Mammary epithelial cell (primary cell): Measurements from ENCODE around the gene THBS1.

ENCODE experiments used
- CTCF ChIP-seq, 2 donors: IDR thresholded peaks in 1 of 2; conservative IDR thresholded peaks in 1 of 2; 2 replicates each; pipeline ENCODE4 v1.5.1; 2011 to 2012; ENCODE audit warnings: inconsistent platforms in 2 of 2, low read length in 2 of 2, mild to moderate bottlenecking in 2 of 2, control low read depth in 1 of 2, low read depth in 1 of 2; ENCODE audit not compliant: insufficient read depth in 1 of 2; ENCODE audit errors: extremely low read depth in 1 of 2
- EZH2 ChIP-seq: IDR thresholded peaks from 2 replicates; pipeline ENCODE4 v1.6.1; 2012; ENCODE audit warnings: low read length, inconsistent platforms, borderline replicate concordance

DNA sequence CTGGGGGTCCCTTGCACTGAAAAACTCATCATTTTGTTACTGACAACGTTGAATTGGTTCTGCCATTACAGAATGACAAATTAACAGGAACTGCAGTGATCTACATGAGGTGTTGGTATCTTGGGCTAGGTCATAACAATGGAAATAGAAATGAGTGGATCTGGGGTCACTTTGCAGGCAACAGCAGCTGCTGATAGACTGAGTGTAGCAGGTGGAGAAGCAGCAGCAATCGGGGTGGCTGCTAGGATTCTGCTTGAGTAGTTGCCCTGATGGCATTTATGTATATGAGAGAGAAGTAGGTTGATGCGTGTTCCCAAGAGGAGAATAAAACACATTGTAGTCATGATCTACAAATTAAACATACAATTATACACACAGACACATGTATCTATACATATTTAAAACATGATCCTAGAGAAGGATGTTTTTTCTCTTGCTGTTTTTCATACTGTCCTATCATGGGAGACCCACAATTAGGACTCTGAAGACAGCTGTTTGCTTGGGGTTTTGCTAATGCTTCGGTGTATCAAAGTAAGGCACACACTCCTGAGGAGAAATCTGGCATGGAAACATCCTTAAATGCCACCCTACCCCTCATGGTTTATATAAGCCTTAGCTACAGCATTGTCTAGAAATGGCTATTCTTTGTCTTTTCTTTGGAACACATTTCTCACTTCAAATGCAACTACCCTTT, 15.8 kb upstream of the THBS1 start:
- no peak for TF ChIP-seq CTCF (conservative IDR thresholded peaks at IDR 0.05 in 1 of 2, IDR thresholded peaks at IDR 0.05 in 1 of 2; ENCODE audit: extremely low read depth in 1 of 2, insufficient read depth in 1 of 2, low read depth in 1 of 2, low read length in 2 of 2)
- TF ChIP-seq EZH2 = no peak
